GM12878 (cell line): Measurements from ENCODE around the gene NKIRAS1. TPM values are rescaled to one million over a fixed set of nuclear protein-coding genes. Genes with fewer than 3 reads are reported as not detected.

Experiments used
- ATAC-seq: fragments of 200-7000 bp; cut with Tn5 transposase; 3 replicates; pipeline ENCODE4 v1.9.1; 2020; ENCODE audit warnings: mild to moderate bottlenecking, moderate library complexity
- BruUV-seq: library from RNA; stranded (reverse); fragments of 400-500 nt; replicated peaks from 2 replicates; lab custom pipeline; 2021; lab: Mats Ljungman, UMichigan
- CTCF ChIA-PET: fragments of 300-600 bp; sonication (Branson Sonifier 250); formaldehyde crosslinking; extraction: SDS; loops from one replicate; lab custom pipeline; 2021; ENCODE audit warnings: inconsistent platforms; lab: Yijun Ruan, JAX
- POLR2A ChIA-PET: fragments of 350-600 bp; formaldehyde crosslinking; extraction: SDS; loops from one replicate; lab custom pipeline; 2021; ENCODE audit warnings: inconsistent platforms; lab: Charles Lee
- RAD21 ChIA-PET: fragments of 300-600 bp; sonication (Branson Sonifier 250); formaldehyde crosslinking; loops from one replicate; lab custom pipeline; 2023; ENCODE audit warnings: antibody characterized with exemption; ENCODE audit not compliant: unreplicated experiment; lab: Charles Lee
- SMC1A ChIA-PET: fragments of 300-600 bp; sonication (Branson Sonifier 250); formaldehyde crosslinking; loops from one replicate; lab custom pipeline; 2023; ENCODE audit not compliant: unreplicated experiment, uncharacterized antibody; lab: Charles Lee
- DNase-seq: peaks from one replicate; pipeline ENCODE4 v3.0.0-alpha.2; 2011; ENCODE audit warnings: low read depth, low spot score
- FAIRE-seq: peaks from 3 replicates; lab custom pipeline; 2011; peaks lifted over from hg19 to GRCh38; lab: Jason Lieb, UNC
- H2AFZ ChIP-seq: 2 replicates; pipeline ENCODE4 v1.6.0; 2011; ENCODE audit warnings: low read depth, low read length, control low read depth; ENCODE audit not compliant: control insufficient read depth
- H3K27ac ChIP-seq: 2 replicates; pipeline ENCODE4 v1.5.1; 2011; ENCODE audit warnings: control low read depth; ENCODE audit not compliant: control insufficient read depth, insufficient read depth
- H3K27me3 ChIP-seq, 2 experiments: replicated peaks in 1 of 2; 2 replicates each; pipeline versions ENCODE4 v1.6.0 to v1.6.1; 2011; ENCODE audit warnings: low read length in 1 of 2; ENCODE audit not compliant: control insufficient read depth in 2 of 2, insufficient read depth in 2 of 2
- H3K36me3 ChIP-seq, 2 experiments: 2 replicates each; pipeline ENCODE4 v1.5.1; 2011; ENCODE audit warnings: low read length in 1 of 2; ENCODE audit not compliant: control insufficient read depth in 2 of 2, insufficient read depth in 2 of 2
- H3K4me1 ChIP-seq: 2 replicates; pipeline ENCODE4 v1.6.1; 2011; ENCODE audit warnings: mild to moderate bottlenecking, low read length, moderate library complexity, mixed read lengths; ENCODE audit not compliant: control insufficient read depth, insufficient read depth
- H3K4me2 ChIP-seq: 2 replicates; pipeline ENCODE4 v1.6.0; 2011; ENCODE audit warnings: control low read depth; ENCODE audit not compliant: control insufficient read depth, insufficient read depth
- H3K4me3 ChIP-seq: fragments of 200-600 bp; sonication (generic); 2 replicates; pipeline ENCODE4 v1.5.1; 2016
- H3K79me2 ChIP-seq: 2 replicates; pipeline ENCODE4 v1.6.0; 2011; ENCODE audit warnings: low read length; ENCODE audit not compliant: control insufficient read depth, insufficient read depth
- H3K9ac ChIP-seq: 2 replicates; pipeline ENCODE4 v1.8.0; 2011; ENCODE audit warnings: low read length, control low read depth, mixed read lengths; ENCODE audit not compliant: control insufficient read depth, insufficient read depth
- H3K9me3 ChIP-seq: replicated peaks from 3 replicates; pipeline ENCODE4 v1.5.1; 2011; ENCODE audit warnings: mild to moderate bottlenecking, low read length; ENCODE audit not compliant: control insufficient read depth, insufficient read depth
- H4K20me1 ChIP-seq: 2 replicates; pipeline ENCODE4 v1.6.0; 2011; ENCODE audit not compliant: control insufficient read depth, insufficient read depth
- BHLHE40 ChIP-seq, 2 experiments: fragments of 450-650 bp in 1 of 2; IDR thresholded peaks; 2 replicates each; pipeline ENCODE4 v1.6.1; 2011 to 2017; ENCODE audit warnings: low read depth in 2 of 2, borderline replicate concordance in 1 of 2, improper control_type of control experiment in 1 of 2, low read length in 1 of 2, mild to moderate bottlenecking in 1 of 2
- CEBPB ChIP-seq, 2 experiments: fragments of 150-350 bp in 1 of 2; IDR thresholded peaks; 2 replicates each; pipeline ENCODE4 v1.6.1; 2012 to 2014; ENCODE audit warnings: low read depth in 2 of 2, low read length in 2 of 2, borderline replicate concordance in 1 of 2, inconsistent platforms in 1 of 2
- ETV6 ChIP-seq, 2 experiments: fragments of 450-650 bp in 1 of 2; IDR thresholded peaks in 1 of 2; conservative IDR thresholded peaks in 1 of 2; 2 replicates each; pipeline ENCODE4 v1.6.1; 2014; ENCODE audit warnings: antibody characterized with exemption in 1 of 2, borderline replicate concordance in 1 of 2, low read depth in 1 of 2, mild to moderate bottlenecking in 1 of 2, moderate library complexity in 1 of 2
- IKZF1 ChIP-seq: fragments of 450-650 bp; conservative IDR thresholded peaks from 2 replicates; pipeline ENCODE4 v1.6.1; 2017; ENCODE audit warnings: antibody characterized with exemption, mild to moderate bottlenecking
- JUNB ChIP-seq: IDR thresholded peaks from 2 replicates; pipeline ENCODE4 v1.6.1; 2016; ENCODE audit warnings: antibody characterized with exemption, mild to moderate bottlenecking
- NRF1 ChIP-seq: conservative IDR thresholded peaks from 2 replicates; pipeline ENCODE4 v1.6.1; 2011; ENCODE audit warnings: mild to moderate bottlenecking, low read depth, low read length, improper control_type of control experiment
- PAX8 ChIP-seq: fragments of 450-650 bp; IDR thresholded peaks from 2 replicates; pipeline ENCODE4 v1.6.1; 2017; ENCODE audit warnings: mild to moderate bottlenecking, moderate library complexity
- RAD51 ChIP-seq: fragments of 450-650 bp; IDR thresholded peaks from 2 replicates; pipeline ENCODE4 v1.6.1; 2016; ENCODE audit warnings: moderate library complexity, mild to moderate bottlenecking, inconsistent platforms
- SIX5 ChIP-seq: IDR thresholded peaks from 2 replicates; pipeline ENCODE4 v1.6.1; 2011; ENCODE audit warnings: mild to moderate bottlenecking, low read depth, low read length, moderate library complexity; ENCODE audit not compliant: severe bottlenecking
- SMAD1 ChIP-seq: fragments of 450-650 bp; IDR thresholded peaks from 2 replicates; pipeline ENCODE4 v1.6.1; 2018; ENCODE audit warnings: mild to moderate bottlenecking, low read depth; ENCODE audit not compliant: partially characterized antibody
- SUPT20H ChIP-seq: IDR thresholded peaks from 2 replicates; pipeline ENCODE4 v1.6.1; 2011; ENCODE audit warnings: low read depth, mild to moderate bottlenecking, low read length, moderate library complexity, borderline replicate concordance; ENCODE audit not compliant: control insufficient read depth
- WRNIP1 ChIP-seq: IDR thresholded peaks from 2 replicates; pipeline ENCODE4 v1.6.1; 2011; ENCODE audit warnings: low read depth, low read length, improper control_type of control experiment, borderline replicate concordance
- ZNF24 ChIP-seq: fragments of 450-650 bp; IDR thresholded peaks from 2 replicates; pipeline ENCODE4 v1.6.1; 2017; ENCODE audit warnings: antibody characterized with exemption, mild to moderate bottlenecking
- WGBS: methylation state at CpG from one replicate; pipeline ENCODE4 v1.1.6; 2016; ENCODE audit warnings: low lambda C conversion rate; ENCODE audit not compliant: insufficient replicate concordance, insufficient coverage; ENCODE audit errors: missing lambda C conversion rate; 5-methylcytosine and 5-hydroxymethylcytosine counted together
- in situ Hi-C: fragments of 300-500 bp; cut with MboI; formaldehyde crosslinking; loops from 9 replicates; pipeline ENCODE4 v1.14.3; 2018; ENCODE audit warnings: mixed read lengths
- intact Hi-C: fragments of 100-400 bp; cut with micrococcal nuclease; formaldehyde crosslinking; loops from one replicate; pipeline ENCODE4 v1.14.2; 2022; ENCODE audit not compliant: unreplicated experiment
- polyA plus RNA-seq, 11 experiments: library from polyadenylated mRNA; depleted of rRNA in 4 of 11; unstranded in 6 of 11; stranded (reverse) in 5 of 11; fragments of >200 nt; fragmentation: Nextera tagmentation in 4 of 11; fragmentation: Illumina TruSeq in 1 of 11; extraction: Ambion mirVana in 4 of 11; extraction: Trizol in 1 of 11; gene quantifications; 1 replicate in 1 of 11; 2 replicates in 10 of 11; pipeline versions ENCODE4 v1.2.1 to v1.2.3, GENCODE V29; 2011 to 2016; ENCODE audit warnings: inconsistent platforms in 2 of 11, missing spikeins in 2 of 11, low read depth in 1 of 11
- total RNA-seq, 4 experiments: library from RNA; depleted of rRNA in 3 of 4; stranded (reverse); fragments of >200 nt in 3 of 4; fragmentation: Illumina TruSeq in 1 of 4; extraction: Trizol in 1 of 4; gene quantifications; 2 replicates each; pipeline versions ENCODE4 v1.2.1 to v1.2.3, GENCODE V29; 2013 to 2021
- TF ChIP-seq, protein P1 (sequence below): IDR thresholded peaks from 2 replicates; pipeline ENCODE4 v1.6.1; 2012; ENCODE audit warnings: low read depth, low read length, improper control_type of control experiment
- TF ChIP-seq, protein P2 (sequence below): fragments of 450-650 bp; IDR thresholded peaks from 2 replicates; pipeline ENCODE4 v1.6.1; 2018; ENCODE audit warnings: mild to moderate bottlenecking, low read depth, moderate library complexity; ENCODE audit not compliant: partially characterized antibody
- TF ChIP-seq, protein P3 (sequence below): fragments of 450-650 bp; IDR thresholded peaks from 2 replicates; pipeline ENCODE4 v1.6.1; 2017; ENCODE audit warnings: mild to moderate bottlenecking, low read depth, inconsistent platforms; ENCODE audit not compliant: poor library complexity, severe bottlenecking

Gene NKIRAS1
- total and polyA plus RNA-seq, 10 of the 15 experiments (the other 5 are each of a cell fraction or from before 2014, with no cell fraction given), result 7.1 to 17.9 (median 10.9) TPM

DNA sequence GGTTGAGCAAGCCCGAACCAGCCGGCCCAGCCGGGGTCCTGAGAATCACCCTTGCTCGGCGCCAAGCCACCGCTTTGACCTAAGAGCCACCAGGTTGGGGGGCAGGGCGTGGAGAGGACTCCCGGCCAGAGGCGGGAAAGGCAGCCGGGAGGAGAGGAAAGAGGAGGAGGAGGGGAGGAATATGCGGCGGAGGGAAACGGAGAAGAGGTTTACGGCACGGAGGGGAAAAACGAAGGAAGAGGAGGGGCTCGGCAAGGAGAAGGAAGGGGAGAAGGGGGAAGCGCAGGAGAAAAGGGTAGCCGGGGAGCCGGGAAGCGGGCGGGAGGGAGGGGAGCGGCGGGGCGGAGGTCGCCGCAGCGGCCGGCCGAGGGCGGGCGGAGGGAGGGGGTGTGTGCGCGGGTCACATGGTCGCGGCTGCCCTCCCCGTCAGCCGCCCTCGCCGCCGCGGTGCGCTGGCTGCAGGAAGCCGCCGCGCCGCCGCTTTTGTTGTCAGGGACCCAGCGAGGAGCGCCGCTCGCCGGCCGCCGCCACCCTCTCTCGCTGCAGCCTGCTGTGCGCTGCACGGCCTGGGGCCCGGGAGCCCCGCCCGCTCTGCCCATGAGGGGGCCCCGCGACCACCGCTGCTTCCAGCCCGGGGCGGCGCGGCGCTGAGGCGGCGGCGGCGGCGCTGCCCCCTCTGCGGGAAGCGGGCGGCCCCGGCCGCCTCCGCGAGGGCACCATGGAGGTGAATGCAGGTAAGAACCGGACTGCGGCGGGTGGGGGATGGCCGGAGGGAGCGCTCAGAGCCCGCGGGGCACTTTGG lies 28.3 kb upstream of the NKIRAS1 start, which contains the start of gene NR1D2:
TSS of gene NR1D2 (plus strand) at position 426 of the 802 bp plus-strand sequence. CDS start at position 719, 293 bp downstream.
- no peak for DNase-seq
- peaks cover 12% of the 10 kb centered on the region for H3K4me1 ChIP-seq
- intact Hi-C loops, result loop anchor here (5.0 to 10.0 kb wide), 2 partner anchors 183 to 290 kb away; no protein-coding TSS in a partner anchor
- RAD21 ChIA-PET, result interaction anchor here (1.3 kb wide), 1 partner anchor 27 kb away, joined by 3 read pairs; no protein-coding TSS in a partner anchor
- SMC1A ChIA-PET, result interaction anchor here (1.0 to 1.5 kb wide), 4 partner anchors 9 to 111 kb away, joined by 3 to 5 read pairs (median 4); no protein-coding TSS in a partner anchor
- peak; percentile 67 for ATAC-seq
- POLR2A ChIA-PET, result interaction anchor here (0.5 kb wide), 1 partner anchor 95 kb away, joined by 4 read pairs; no protein-coding TSS in a partner anchor
- peak within 1 kb of the TSS; percentile 85 for H3K9ac ChIP-seq
- 3% methylated on average over 30 of the region's 88 CpGs for WGBS
- H3K4me3 ChIP-seq, result peak within 1 kb of the TSS; percentile 98
- BruUV-seq, result no TSS peak
- H3K9me3 ChIP-seq, result no peaks in the 10 kb centered on the region
- H2AFZ ChIP-seq, result peak within 1 kb of the TSS; percentile 93
- in situ Hi-C loops, result loop anchor here (25.0 kb wide), 1 partner anchor 1842 kb away; the partner anchor contains the start of genes NGLY1 and OXSM
- H3K36me3 ChIP-seq, result no peaks in the 10 kb centered on the region
- H3K27me3 ChIP-seq, result peaks cover 0 to 3% of the 10 kb centered on the region in 2 experiments; a peak in 1 of 4 replicates
- no peak for FAIRE-seq
- H3K27ac ChIP-seq, result peak within 1 kb of the TSS; percentile 82
- H3K79me2 ChIP-seq, result peaks cover 15% of the 10 kb centered on the region
- H3K4me2 ChIP-seq, result peak within 1 kb of the TSS; percentile 88
- CTCF ChIA-PET, result interaction anchor here (0.5 to 1.6 kb wide), 2 partner anchors 8 to 27 kb away, joined by 4 to 5 read pairs; no protein-coding TSS in a partner anchor
- no peaks in the 10 kb centered on the region for H4K20me1 ChIP-seq
- TF ChIP-seq WRNIP1 (no peak), BHLHE40 (IDR thresholded peaks at IDR 0.05; ENCODE audit: borderline replicate concordance in 1 of 2, low read depth in 2 of 2, low read length in 1 of 2) (peak in 1 of 2 experiments; percentile 65; a peak in 2 of 4 replicates), SIX5 (no peak), ETV6 (conservative IDR thresholded peaks at IDR 0.05 in 1 of 2, IDR thresholded peaks at IDR 0.05 in 1 of 2; ENCODE audit: borderline replicate concordance in 1 of 2, low read depth in 1 of 2) (no peak), NRF1 (no peak), SMAD1 (no peak), IKZF1 (peak; percentile 44; the same call in 1 of the 2 replicates), ZNF24 (no peak), RAD51 (no peak), SUPT20H (no peak), CEBPB (IDR thresholded peaks at IDR 0.05; ENCODE audit: borderline replicate concordance in 1 of 2, low read depth in 2 of 2, low read length in 2 of 2) (no peak), JUNB (no peak), PAX8 (no peak)
- TF ChIP-seq, protein P1, sequence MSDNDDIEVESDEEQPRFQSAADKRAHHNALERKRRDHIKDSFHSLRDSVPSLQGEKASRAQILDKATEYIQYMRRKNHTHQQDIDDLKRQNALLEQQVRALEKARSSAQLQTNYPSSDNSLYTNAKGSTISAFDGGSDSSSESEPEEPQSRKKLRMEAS, result no peak
- TF ChIP-seq, protein P2, sequence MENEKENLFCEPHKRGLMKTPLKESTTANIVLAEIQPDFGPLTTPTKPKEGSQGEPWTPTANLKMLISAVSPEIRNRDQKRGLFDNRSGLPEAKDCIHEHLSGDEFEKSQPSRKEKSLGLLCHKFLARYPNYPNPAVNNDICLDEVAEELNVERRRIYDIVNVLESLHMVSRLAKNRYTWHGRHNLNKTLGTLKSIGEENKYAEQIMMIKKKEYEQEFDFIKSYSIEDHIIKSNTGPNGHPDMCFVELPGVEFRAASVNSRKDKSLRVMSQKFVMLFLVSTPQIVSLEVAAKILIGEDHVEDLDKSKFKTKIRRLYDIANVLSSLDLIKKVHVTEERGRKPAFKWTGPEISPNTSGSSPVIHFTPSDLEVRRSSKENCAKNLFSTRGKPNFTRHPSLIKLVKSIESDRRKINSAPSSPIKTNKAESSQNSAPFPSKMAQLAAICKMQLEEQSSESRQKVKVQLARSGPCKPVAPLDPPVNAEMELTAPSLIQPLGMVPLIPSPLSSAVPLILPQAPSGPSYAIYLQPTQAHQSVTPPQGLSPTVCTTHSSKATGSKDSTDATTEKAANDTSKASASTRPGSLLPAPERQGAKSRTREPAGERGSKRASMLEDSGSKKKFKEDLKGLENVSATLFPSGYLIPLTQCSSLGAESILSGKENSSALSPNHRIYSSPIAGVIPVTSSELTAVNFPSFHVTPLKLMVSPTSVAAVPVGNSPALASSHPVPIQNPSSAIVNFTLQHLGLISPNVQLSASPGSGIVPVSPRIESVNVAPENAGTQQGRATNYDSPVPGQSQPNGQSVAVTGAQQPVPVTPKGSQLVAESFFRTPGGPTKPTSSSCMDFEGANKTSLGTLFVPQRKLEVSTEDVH, result no peak
- TF ChIP-seq, protein P3, sequence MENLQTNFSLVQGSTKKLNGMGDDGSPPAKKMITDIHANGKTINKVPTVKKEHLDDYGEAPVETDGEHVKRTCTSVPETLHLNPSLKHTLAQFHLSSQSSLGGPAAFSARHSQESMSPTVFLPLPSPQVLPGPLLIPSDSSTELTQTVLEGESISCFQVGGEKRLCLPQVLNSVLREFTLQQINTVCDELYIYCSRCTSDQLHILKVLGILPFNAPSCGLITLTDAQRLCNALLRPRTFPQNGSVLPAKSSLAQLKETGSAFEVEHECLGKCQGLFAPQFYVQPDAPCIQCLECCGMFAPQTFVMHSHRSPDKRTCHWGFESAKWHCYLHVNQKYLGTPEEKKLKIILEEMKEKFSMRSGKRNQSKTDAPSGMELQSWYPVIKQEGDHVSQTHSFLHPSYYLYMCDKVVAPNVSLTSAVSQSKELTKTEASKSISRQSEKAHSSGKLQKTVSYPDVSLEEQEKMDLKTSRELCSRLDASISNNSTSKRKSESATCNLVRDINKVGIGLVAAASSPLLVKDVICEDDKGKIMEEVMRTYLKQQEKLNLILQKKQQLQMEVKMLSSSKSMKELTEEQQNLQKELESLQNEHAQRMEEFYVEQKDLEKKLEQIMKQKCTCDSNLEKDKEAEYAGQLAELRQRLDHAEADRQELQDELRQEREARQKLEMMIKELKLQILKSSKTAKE, result no peak
